ENCODE data around the gene SF3A1.
A peak's percentile ranks its signal among the peaks of the same experiment; 100 is the strongest.
"Not testable (repeated sequence)": the region's sequence is repeated elsewhere in the genome, so short reads cannot be mapped to it uniquely, and the experiment has no call there.

The SF3A1 gene

GRCh38 chr22:30356449-30357235 lies at the start of gene SF3A1, which contains the start of gene CCDC157:
SF3A1 (minus strand) TSS chr22:30356894; CDS start chr22:30356792, 102 bp downstream.
CCDC157 (plus strand) TSS chr22:30357007; CDS start chr22:30366001, 8,994 bp downstream.
- FAIRE-seq = peak; percentile 97

GRCh38 chr22:30406400-30406799 lies 49.7 kb upstream of the SF3A1 start:
- DNase-seq (ENCODE audit: insufficient read length, low spot score) (no peak), FAIRE-seq (no peak)

More at GRCh38 chr22:30356449-30357235, at the start of gene SF3A1, which contains the start of gene CCDC157:
- DNase-seq (ENCODE audit: insufficient read length, low spot score) = peak; percentile 79

GRCh38 chr22:30405731-30406130 lies 49.0 kb upstream of the SF3A1 start:
- no peak for FAIRE-seq
- no peak for DNase-seq (ENCODE audit: insufficient read length, low spot score)

- no peak for FAIRE-seq
- DNase-seq (ENCODE audit: insufficient read length, low spot score) = no peak
Measured at GRCh38 chr22:30404307-30404706, 47.6 kb upstream of the SF3A1 start.

- DNase-seq (ENCODE audit: insufficient read length, low spot score); FAIRE-seq: not testable (repeated sequence)
Measured at GRCh38 chr22:30402766-30403104, 46.0 kb upstream of the SF3A1 start.

GRCh38 chr22:30402028-30402765 lies 45.5 kb upstream of the SF3A1 start:
- FAIRE-seq (no peak), DNase-seq (ENCODE audit: insufficient read length, low spot score) (no peak)

GRCh38 chr22:30401024-30401423 lies 44.3 kb upstream of the SF3A1 start:
- FAIRE-seq; DNase-seq (ENCODE audit: insufficient read length, low spot score): not testable (repeated sequence)

- no peak for DNase-seq (ENCODE audit: insufficient read length, low spot score)
Measured at GRCh38 chr22:30400159-30400558, 43.5 kb upstream of the SF3A1 start.

GRCh38 chr22:30399718-30400117 lies 43.0 kb upstream of the SF3A1 start:
- no peak for FAIRE-seq
- no peak for DNase-seq (ENCODE audit: insufficient read length, low spot score)

More at GRCh38 chr22:30400159-30400558, 43.5 kb upstream of the SF3A1 start:
- FAIRE-seq = no peak

GRCh38 chr22:30398685-30399680 lies 42.3 kb upstream of the SF3A1 start:
- FAIRE-seq (no peak), DNase-seq (ENCODE audit: insufficient read length, low spot score) (no peak)

- FAIRE-seq = no peak
- no peak for DNase-seq (ENCODE audit: insufficient read length, low spot score)
Measured at GRCh38 chr22:30397656-30398635, 41.3 kb upstream of the SF3A1 start.

GRCh38 chr22:30396871-30397655 lies 40.4 kb upstream of the SF3A1 start, which contains the start of gene SEC14L2:
SEC14L2 (plus strand) TSS chr22:30397018; CDS start chr22:30397117, 99 bp downstream.
- DNase-seq (ENCODE audit: insufficient read length, low spot score) (peak; percentile 63), FAIRE-seq (no peak)

GRCh38 chr22:30393885-30394284 lies 37.2 kb upstream of the SF3A1 start:
- FAIRE-seq (no peak), DNase-seq (ENCODE audit: insufficient read length, low spot score) (no peak)

- no peak for DNase-seq (ENCODE audit: insufficient read length, low spot score)
- FAIRE-seq = no peak
Measured at GRCh38 chr22:30393322-30393680, 36.6 kb upstream of the SF3A1 start.

GRCh38 chr22:30392661-30393321 lies 36.1 kb upstream of the SF3A1 start:
- FAIRE-seq = no peak
- DNase-seq (ENCODE audit: insufficient read length, low spot score) = no peak

- FAIRE-seq (no peak), DNase-seq (ENCODE audit: insufficient read length, low spot score) (no peak)
Measured at GRCh38 chr22:30390974-30391691, 34.4 kb upstream of the SF3A1 start.
